ENCODE data around the gene L3MBTL2.
"Not testable (repeated sequence)": the region's sequence is repeated elsewhere in the genome, so short reads cannot be mapped to it uniquely, and the experiment has no call there.

L3MBTL2 gene

DNA sequence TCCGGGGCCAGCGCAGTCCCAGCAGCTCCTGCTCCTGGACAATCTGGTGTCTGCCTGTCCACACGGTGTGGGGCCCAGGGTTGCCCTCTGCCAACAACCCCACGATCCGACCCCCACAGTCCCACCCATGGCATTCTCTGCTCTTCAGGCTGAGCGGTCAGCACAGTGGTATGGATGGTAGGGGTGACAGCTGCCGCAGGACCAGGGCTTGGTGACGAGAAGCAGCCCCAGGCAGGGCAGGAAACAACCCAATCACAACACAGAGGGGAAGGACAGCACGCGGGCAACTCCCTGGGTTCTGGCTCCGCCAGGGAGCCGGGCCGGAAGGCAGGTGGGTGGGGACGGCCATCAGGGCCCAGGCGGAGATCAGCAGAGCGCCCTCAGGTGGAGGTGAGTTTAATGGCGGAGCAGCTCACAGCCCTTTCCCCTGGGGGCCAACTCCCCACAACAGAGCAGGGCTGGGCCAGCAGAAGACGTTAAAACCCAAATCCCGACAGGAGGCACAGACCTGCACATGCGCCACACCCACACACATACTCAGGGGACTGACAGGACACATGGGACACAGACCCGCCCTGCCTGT is 40.9 kb downstream of the L3MBTL2 start:
- ATAC-seq, result no peak

DNA sequence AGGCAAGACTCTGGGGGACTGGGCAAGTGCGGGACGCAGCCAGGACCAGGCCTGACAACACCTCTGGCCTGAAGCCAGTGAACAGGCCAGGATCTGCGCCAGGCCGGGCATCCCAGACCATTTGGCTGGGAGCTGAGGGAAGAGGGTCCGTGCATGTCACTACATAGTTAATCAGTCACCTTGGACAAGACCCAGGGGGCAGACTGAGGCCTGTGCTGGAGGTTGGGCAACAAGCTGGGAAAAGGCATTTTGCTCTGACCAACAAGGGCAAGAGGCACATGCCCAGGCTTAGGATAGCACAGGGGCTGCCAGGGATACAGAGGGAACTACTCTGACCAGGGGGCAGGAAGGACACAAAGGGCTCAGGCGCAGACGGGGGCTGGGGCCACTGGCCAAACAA is 42.6 kb downstream of the L3MBTL2 start:
- Mint-ChIP-seq H3K4me3 (no peak overlapping the region), H3K27ac (no peak overlapping the region), H3K4me1 (no peaks in the 10 kb centered on the region), H3K36me3 (peaks cover 58% of the 10 kb centered on the region), H3K9me3 (no peaks in the 10 kb centered on the region), H3K27me3 (no peaks in the 10 kb centered on the region)
- ATAC-seq, result no peak

More for the DNA sequence above, 40.9 kb downstream of the L3MBTL2 start:
- H3K4me1 Mint-ChIP-seq, result no peaks in the 10 kb centered on the region
- no peaks in the 10 kb centered on the region for H3K9me3 Mint-ChIP-seq
- no peak overlapping the region for H3K4me3 Mint-ChIP-seq
- H3K27ac Mint-ChIP-seq, result no peak overlapping the region
- H3K27me3 Mint-ChIP-seq, result no peaks in the 10 kb centered on the region
- peaks cover 44% of the 10 kb centered on the region for H3K36me3 Mint-ChIP-seq

DNA sequence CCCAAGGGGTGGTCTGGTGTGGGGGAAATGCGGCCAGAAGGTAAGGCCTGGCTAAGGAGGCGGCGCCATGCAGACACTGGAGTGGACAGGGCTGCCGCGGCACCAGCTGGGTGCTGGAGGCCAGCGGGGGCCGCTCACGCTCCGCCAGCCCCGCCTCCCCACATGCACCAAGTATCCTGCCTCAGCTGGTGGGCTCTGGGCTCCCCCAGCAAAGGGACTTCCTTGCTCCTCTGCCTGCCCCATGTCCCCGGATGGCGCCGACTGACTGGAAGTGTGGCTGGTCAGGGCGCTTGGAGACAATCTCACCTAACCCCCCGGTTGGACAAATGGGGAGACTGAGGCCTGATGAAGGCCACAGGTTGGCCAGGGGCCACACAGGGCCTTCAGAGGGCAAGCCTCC is 43.2 kb downstream of the L3MBTL2 start:
- no peaks in the 10 kb centered on the region for H3K9me3 Mint-ChIP-seq
- no peak for ATAC-seq
- H3K27ac Mint-ChIP-seq, result no peak overlapping the region
- H3K36me3 Mint-ChIP-seq, result peaks cover 64% of the 10 kb centered on the region
- no peaks in the 10 kb centered on the region for H3K27me3 Mint-ChIP-seq
- no peak overlapping the region for H3K4me3 Mint-ChIP-seq
- H3K4me1 Mint-ChIP-seq, result no peaks in the 10 kb centered on the region

DNA sequence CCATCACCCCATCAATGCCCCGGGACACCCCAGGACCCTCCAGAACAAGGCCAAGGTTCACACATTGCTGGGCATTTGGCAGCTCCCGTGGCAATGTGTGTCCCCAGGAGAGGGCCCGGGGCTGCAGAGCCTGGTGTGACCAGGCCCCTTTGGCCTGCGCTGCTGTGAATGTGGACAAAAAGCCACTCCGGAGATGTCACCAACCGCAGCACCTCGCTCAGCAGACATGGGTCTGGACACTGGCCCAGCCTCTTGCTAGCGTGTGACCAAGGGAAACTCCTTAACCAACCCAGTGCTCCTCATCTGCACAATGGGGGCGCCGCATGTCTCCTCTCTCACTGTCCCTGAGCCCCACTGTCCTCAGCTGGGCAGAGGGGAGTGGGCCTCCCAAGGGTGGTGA is 43.6 kb downstream of the L3MBTL2 start:
- Mint-ChIP-seq H3K27ac (no peak overlapping the region), H3K4me1 (no peaks in the 10 kb centered on the region), H3K36me3 (peaks cover 66% of the 10 kb centered on the region), H3K4me3 (no peak overlapping the region), H3K27me3 (no peaks in the 10 kb centered on the region), H3K9me3 (no peaks in the 10 kb centered on the region)
- no peak for ATAC-seq

DNA sequence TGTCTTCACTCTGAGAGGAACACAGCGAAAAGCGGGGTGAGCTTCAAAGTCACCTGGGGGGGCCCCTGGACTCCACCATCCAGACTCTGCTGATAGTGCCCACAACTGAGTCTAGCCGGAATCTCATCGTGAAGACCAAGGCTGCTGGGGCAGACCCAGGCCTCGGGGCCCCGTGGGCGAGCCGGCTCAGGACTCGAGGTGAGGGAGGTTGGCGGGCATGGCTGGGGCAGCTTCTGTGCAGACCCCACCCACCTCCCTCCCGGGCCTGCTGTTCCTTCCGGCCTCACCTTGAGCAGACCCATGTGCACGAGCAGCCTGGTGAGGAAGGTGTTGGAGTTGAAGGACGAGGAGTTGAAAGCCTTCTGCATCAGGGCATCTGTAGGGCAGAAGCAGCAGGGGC is 44.3 kb downstream of the L3MBTL2 start:
- Mint-ChIP-seq H3K4me3 (no peak overlapping the region), H3K4me1 (no peaks in the 10 kb centered on the region), H3K36me3 (peaks cover 71% of the 10 kb centered on the region), H3K27ac (no peak overlapping the region), H3K27me3 (no peaks in the 10 kb centered on the region), H3K9me3 (no peaks in the 10 kb centered on the region)
- no peak for ATAC-seq

DNA sequence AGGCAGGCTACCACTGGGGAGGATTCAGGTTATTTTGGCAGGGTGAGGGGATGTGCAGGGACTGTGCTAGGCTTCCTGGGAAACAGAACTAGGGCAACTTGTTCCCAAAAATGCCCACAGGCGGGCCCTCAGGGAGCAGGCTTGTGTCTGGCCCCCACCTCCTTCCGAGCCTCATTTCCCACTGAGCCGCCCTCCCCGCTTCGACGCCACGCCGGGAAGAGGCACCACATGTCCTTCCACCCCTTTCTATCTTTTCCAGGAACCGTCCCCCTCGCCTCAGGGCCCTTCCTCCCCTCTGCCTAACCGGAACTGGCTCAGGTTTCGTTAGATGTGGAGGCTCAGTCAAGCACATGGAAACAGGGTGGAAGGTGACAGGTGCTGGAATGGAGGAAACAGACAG is 45.0 kb downstream of the L3MBTL2 start:
- Mint-ChIP-seq H3K27ac (no peak overlapping the region), H3K4me1 (no peaks in the 10 kb centered on the region), H3K4me3 (no peak overlapping the region), H3K27me3 (no peaks in the 10 kb centered on the region), H3K36me3 (peaks cover 73% of the 10 kb centered on the region), H3K9me3 (no peaks in the 10 kb centered on the region)
- no peak for ATAC-seq

DNA sequence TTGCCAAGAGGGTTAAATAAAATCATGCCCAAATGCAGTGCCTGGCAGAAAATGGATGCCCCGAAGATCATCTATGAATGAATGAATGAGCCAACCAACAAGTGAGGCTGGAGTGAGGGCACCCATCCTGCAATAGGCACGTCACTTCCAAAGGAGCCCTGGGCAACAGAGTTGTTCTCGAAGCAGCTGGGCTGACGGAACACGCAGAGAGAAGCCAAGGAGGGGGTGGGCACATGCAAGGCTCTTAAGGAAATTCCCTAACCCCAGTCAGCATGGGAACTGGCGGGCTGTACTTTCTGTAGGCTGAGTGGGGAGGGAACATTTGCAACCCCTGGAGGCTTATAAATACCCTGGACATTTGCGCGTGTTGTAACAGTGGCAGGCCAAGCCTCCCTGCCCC is 47.3 kb downstream of the L3MBTL2 start:
- Mint-ChIP-seq H3K27ac (no peak overlapping the region), H3K9me3 (no peaks in the 10 kb centered on the region), H3K4me3 (no peak overlapping the region), H3K4me1 (no peaks in the 10 kb centered on the region), H3K36me3 (peaks cover 78% of the 10 kb centered on the region), H3K27me3 (no peaks in the 10 kb centered on the region)
- ATAC-seq, result no peak

DNA sequence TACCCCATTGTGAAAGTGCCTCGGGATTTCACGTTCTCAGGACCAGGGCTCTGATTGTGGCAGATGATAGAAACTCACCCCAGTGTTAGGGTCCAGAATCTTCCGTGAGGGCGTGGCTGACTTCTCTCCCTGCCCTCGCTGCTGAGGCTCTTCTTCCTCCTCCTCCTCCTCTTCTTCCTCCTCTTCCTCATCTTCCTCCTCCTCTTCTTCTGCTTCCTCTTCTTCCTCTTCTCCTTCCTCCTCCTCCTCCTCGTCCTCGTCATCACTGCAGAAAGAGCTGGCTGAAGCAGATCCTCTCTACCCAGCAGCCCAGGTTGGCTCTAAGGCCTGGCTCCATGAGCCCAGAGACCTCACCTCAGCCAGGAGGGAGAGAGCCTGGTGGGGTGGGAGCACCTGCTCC is 49.1 kb downstream of the L3MBTL2 start:
- H3K27me3 Mint-ChIP-seq, result no peaks in the 10 kb centered on the region
- H3K4me3 Mint-ChIP-seq, result no peak overlapping the region
- no peak for ATAC-seq
- no peaks in the 10 kb centered on the region for H3K4me1 Mint-ChIP-seq
- H3K27ac Mint-ChIP-seq, result no peak overlapping the region
- H3K9me3 Mint-ChIP-seq, result no peaks in the 10 kb centered on the region
- peaks cover 85% of the 10 kb centered on the region for H3K36me3 Mint-ChIP-seq

DNA sequence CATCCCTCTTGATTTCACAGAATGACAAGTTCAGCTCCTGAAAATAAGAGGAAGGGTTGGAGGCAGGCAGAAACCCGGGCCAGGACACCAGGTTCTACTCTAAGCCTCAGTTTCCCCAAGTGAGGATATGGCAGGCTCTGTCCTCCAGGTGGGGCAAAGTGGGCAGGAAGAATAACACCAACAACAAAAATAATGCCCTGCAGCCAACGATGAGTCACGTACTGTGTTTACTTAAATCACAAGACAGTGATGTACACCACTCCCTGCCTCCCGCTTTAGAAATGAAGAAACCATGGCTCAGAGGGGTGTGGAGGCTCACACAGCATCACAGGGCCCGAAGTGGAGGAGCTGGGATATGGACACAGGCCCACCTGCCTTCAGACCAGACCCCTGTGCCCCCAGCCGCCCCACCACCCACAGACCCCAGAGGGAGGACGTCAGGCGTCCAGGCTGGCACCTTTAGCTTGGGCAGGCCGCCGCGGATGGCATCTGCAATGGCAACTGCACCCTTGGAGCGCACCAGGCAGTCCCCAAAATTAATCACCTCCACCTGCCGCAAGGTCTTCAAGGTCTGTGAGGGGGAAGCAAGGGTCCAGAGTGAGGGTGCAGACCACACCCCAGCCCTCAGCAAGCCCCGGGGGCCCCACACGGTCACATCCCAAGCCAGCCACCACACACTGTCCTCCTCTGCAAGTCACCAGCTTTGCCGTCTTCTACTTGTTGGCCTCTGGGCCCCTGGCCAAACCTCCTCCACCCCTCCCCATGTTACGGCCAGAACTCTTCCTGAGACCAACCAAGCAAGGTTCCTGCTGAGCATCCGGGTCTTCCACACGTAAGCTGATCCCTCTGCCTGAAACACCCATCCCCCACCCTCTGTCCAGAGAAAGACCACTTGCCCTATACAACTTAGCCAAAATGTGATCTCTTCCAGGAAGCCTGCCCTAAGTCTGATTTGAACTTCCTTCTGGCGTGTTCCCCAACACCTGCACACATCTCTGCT is 51.4 kb downstream of the L3MBTL2 start:
- Mint-ChIP-seq H3K36me3 (peaks cover 77% of the 10 kb centered on the region), H3K27ac (no peak overlapping the region), H3K4me1 (no peaks in the 10 kb centered on the region), H3K27me3 (no peaks in the 10 kb centered on the region), H3K4me3 (no peak overlapping the region), H3K9me3 (no peaks in the 10 kb centered on the region)
- ATAC-seq, result no peak

DNA sequence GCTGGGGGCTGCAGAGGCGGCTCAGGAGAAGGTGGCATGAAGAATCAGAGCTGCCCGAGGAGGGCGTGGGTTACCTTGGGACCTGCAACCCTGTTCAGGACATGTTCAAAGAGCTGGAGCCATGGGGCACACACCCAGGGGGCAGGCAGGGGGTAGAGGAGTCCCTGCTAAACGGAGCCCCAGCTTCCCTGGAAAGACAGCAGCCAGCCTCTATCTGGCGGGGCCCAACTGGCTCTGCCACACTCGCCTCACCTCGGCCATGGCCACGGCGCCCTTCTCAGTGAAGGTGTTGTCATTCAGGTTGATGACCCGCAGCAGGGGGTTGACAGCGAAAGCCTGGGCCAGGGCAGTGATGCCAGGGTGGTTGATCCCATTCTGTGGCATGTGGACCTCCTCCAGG is 52.6 kb downstream of the L3MBTL2 start:
- no peaks in the 10 kb centered on the region for H3K4me1 Mint-ChIP-seq
- ATAC-seq, result no peak
- H3K36me3 Mint-ChIP-seq, result peaks cover 80% of the 10 kb centered on the region
- no peak overlapping the region for H3K27ac Mint-ChIP-seq
- no peak overlapping the region for H3K4me3 Mint-ChIP-seq
- no peaks in the 10 kb centered on the region for H3K27me3 Mint-ChIP-seq
- H3K9me3 Mint-ChIP-seq, result no peaks in the 10 kb centered on the region

DNA sequence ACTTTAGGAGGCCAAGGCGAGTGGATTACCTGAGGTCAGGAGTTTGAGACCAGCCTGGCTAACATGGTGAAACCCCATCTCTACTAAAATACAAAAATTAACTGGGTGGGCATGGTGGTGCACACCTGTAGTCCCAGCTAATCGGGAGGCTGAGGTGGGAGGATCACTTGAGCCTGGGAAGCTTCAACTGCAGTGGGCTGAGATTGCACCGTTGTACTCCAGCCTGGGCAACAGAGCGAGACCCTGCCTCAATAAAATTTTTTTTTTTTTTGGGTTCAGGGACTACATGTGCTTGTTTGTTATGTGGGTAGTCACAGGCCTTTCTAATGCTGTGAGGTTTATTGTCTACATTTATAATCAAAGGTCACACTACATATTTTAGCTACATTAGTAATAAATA is 54.6 kb downstream of the L3MBTL2 start:
- not testable (repeated sequence) for H3K4me1 Mint-ChIP-seq, ATAC-seq

DNA sequence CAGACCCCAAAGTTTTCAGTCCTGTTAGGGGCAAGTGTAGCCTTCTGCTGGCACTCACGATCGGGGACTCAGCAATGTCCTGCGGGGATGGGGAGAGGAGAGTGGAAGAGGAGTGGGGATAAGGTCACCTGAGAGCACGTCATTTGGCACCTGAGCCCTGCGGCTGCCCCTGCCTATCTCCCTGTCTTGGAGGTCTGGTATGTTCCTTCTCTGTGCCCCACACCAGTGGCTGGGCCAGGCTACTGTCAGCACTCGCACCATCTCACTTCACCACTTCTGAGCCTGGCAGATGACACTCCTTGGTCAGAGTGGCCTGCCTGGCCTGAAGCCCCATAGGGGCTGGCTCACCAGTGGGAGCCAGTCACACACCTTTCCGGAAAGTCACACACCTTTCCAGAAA is 55.8 kb downstream of the L3MBTL2 start:
- ATAC-seq, result no peak
- Mint-ChIP-seq H3K4me1 (no peaks in the 10 kb centered on the region), H3K9me3 (no peaks in the 10 kb centered on the region), H3K27me3 (no peaks in the 10 kb centered on the region), H3K4me3 (no peak overlapping the region), H3K27ac (no peak overlapping the region), H3K36me3 (peaks cover 79% of the 10 kb centered on the region)

More for the DNA sequence above, 54.6 kb downstream of the L3MBTL2 start:
- not testable (repeated sequence) for H3K27ac Mint-ChIP-seq, H3K9me3 Mint-ChIP-seq, H3K4me3 Mint-ChIP-seq, H3K27me3 Mint-ChIP-seq
- H3K36me3 Mint-ChIP-seq, result peaks cover 83% of the 10 kb centered on the region

DNA sequence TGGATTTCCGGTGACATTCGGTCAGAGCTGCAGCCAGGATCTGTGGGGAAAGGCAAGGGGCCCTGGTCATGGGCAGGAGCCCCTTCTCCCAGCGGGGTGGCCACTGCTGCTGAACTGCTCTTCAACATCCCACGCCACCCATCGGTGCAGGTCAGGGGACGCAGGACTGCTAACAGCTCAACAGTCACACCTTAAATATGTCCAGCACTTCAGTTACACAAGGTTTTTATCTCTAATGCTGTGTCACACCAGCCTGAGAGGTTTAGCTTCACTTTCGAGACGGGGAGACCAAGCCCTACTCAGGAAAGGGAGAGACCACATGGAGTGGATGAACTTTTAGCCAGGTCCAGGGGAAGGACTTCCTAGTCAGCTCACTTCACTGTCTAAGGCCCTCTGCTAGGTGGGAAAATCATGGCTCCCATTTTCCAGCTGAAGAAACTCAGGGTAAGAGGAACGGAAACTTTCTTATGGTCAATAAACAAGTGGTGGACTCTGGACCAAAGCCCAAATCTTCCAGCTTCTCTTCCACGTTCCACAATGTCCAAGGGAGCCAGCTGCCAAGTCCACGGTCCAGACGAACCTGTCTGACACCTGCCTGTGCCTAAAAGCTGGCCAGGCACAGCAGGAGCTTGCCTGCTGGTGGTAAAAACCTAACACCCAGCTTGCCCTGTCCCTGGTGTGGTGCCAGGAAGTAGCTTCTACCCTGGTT is 56.6 kb downstream of the L3MBTL2 start:
- H3K36me3 Mint-ChIP-seq, result peaks cover 82% of the 10 kb centered on the region
- H3K27ac Mint-ChIP-seq, result no peak overlapping the region
- no peak for ATAC-seq
- no peaks in the 10 kb centered on the region for H3K9me3 Mint-ChIP-seq
- H3K4me1 Mint-ChIP-seq, result no peaks in the 10 kb centered on the region
- H3K27me3 Mint-ChIP-seq, result no peaks in the 10 kb centered on the region
- no peak overlapping the region for H3K4me3 Mint-ChIP-seq

DNA sequence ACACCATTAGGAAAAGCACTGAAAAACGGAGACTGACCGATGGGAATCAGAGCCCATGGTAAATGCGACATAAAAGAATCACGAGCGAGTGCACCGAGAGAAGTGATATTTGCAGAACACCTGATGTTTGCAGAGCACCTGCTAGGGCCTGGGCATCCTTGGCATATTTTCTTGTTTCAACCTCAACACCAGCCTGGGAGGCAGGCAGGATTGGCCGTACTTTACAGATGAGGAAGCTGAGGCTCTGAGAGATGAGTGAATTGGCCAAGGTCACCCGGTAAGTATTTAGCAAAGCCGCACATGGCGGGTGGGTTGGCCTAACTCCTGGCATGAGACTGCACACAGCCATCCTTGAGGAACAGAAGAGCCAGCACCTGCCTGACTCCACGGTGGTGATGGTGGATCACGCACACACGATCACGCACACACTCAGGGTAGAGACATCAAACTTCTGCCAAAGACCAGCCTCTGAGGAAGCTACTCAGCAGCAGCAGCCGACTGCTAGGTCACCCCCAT is 57.2 kb downstream of the L3MBTL2 start:
- H3K27me3 Mint-ChIP-seq, result no peaks in the 10 kb centered on the region
- H3K36me3 Mint-ChIP-seq, result peaks cover 79% of the 10 kb centered on the region
- H3K9me3 Mint-ChIP-seq, result no peaks in the 10 kb centered on the region
- no peak for ATAC-seq
- H3K4me1 Mint-ChIP-seq, result no peaks in the 10 kb centered on the region
- H3K27ac Mint-ChIP-seq, result no peak overlapping the region
- H3K4me3 Mint-ChIP-seq, result no peak overlapping the region

DNA sequence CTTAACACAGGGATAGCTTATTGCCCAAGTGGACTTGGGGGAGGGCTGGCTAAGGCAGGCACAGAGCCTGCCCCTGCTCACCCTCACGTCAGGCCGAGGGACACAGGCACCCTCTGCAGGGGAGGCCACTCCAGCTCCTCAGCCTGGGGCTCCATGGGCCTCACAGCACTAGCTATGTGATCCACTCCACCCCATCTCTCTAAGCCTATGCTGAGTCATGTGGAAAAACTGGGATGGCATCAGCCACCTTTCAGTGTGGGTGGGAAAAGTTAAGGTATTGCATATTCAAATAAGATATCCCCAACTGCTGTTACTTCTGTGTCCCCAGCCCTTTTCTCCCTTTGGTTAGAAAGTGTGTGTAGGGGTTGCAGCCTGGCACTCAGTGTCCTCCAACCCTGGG is 58.6 kb downstream of the L3MBTL2 start:
- peaks cover 80% of the 10 kb centered on the region for H3K36me3 Mint-ChIP-seq
- H3K4me1 Mint-ChIP-seq, result no peaks in the 10 kb centered on the region
- no peaks in the 10 kb centered on the region for H3K9me3 Mint-ChIP-seq
- no peak overlapping the region for H3K27ac Mint-ChIP-seq
- no peak overlapping the region for H3K4me3 Mint-ChIP-seq
- H3K27me3 Mint-ChIP-seq, result no peaks in the 10 kb centered on the region
- no peak for ATAC-seq
